ENCODE results near the gene IL1RL2.

IL1RL2 gene

GRCh38 chr2:102238778-102239177 is 52.0 kb downstream of the IL1RL2 start:
- no peak for DNase-seq (ENCODE audit: low read depth in 2 of 2)

GRCh38 chr2:102239344-102239743 is 52.5 kb downstream of the IL1RL2 start:
- no peak for DNase-seq (ENCODE audit: low read depth in 2 of 2)

- DNase-seq (ENCODE audit: low read depth in 2 of 2), result peak; percentile 66 to 74
Observed at GRCh38 chr2:102240640-102241370, 54.0 kb downstream of the IL1RL2 start.

GRCh38 chr2:102241616-102242305 is 54.9 kb downstream of the IL1RL2 start:
- no peak for DNase-seq (ENCODE audit: low read depth in 2 of 2)

GRCh38 chr2:102245266-102246151 is 58.7 kb downstream of the IL1RL2 start:
- DNase-seq (ENCODE audit: low read depth in 2 of 2), result no peak

- DNase-seq (ENCODE audit: low read depth in 2 of 2), result no peak
Observed at GRCh38 chr2:102250278-102250821, 63.5 kb downstream of the IL1RL2 start.

GRCh38 chr2:102251042-102251848 is 64.4 kb downstream of the IL1RL2 start:
- DNase-seq (ENCODE audit: low read depth in 2 of 2), result peak; percentile 24 to 38

GRCh38 chr2:102251849-102252203 is 65.0 kb downstream of the IL1RL2 start:
- DNase-seq (ENCODE audit: low read depth in 2 of 2), result no peak

- no peak for DNase-seq (ENCODE audit: low read depth in 2 of 2)
Observed at GRCh38 chr2:102252236-102252635, 65.4 kb downstream of the IL1RL2 start.

GRCh38 chr2:102253140-102253752 is 66.4 kb downstream of the IL1RL2 start:
- no peak for DNase-seq (ENCODE audit: low read depth in 2 of 2)

GRCh38 chr2:102253753-102254150 is 66.9 kb downstream of the IL1RL2 start:
- DNase-seq (ENCODE audit: low read depth in 2 of 2), result no peak

- DNase-seq (ENCODE audit: low read depth in 2 of 2), result no peak
Observed at GRCh38 chr2:102256276-102256675, 69.5 kb downstream of the IL1RL2 start.

GRCh38 chr2:102256874-102257462 is 70.1 kb downstream of the IL1RL2 start:
- DNase-seq (ENCODE audit: low read depth in 2 of 2), result no peak

GRCh38 chr2:102258025-102258385 is 71.2 kb downstream of the IL1RL2 start:
- DNase-seq (ENCODE audit: low read depth in 2 of 2), result no peak

GRCh38 chr2:102258386-102259074 is 71.7 kb downstream of the IL1RL2 start:
- no peak for DNase-seq (ENCODE audit: low read depth in 2 of 2)

- DNase-seq (ENCODE audit: low read depth in 2 of 2), result no peak
Observed at GRCh38 chr2:102261467-102262135, 74.8 kb downstream of the IL1RL2 start.

GRCh38 chr2:102262216-102263129 is 75.7 kb downstream of the IL1RL2 start:
- DNase-seq (ENCODE audit: low read depth in 2 of 2), result no peak

GRCh38 chr2:102264952-102265351 is 78.1 kb downstream of the IL1RL2 start:
- no peak for DNase-seq (ENCODE audit: low read depth in 2 of 2)

All from activated CD8-positive, alpha-beta memory T cell treated with anti-CD3 and anti-CD28 coated beads for 4 hours (primary cell).